Panc1 (cell line): ENCODE results near the gene GSTA5.

Experiments
- CTCF ChIP-seq: fragments of 450-650 bp; IDR thresholded peaks from 2 replicates; pipeline ENCODE4 v1.5.1; 2017; ENCODE audit warnings: mild to moderate bottlenecking
- POLR2AphosphoS5 ChIP-seq: IDR thresholded peaks from 2 replicates; pipeline ENCODE4 v1.6.1; 2012; ENCODE audit warnings: mild to moderate bottlenecking, low read depth, low read length, moderate library complexity
- REST ChIP-seq, 2 experiments: IDR thresholded peaks; 2 replicates each; pipeline ENCODE4 v1.6.1; 2011 to 2012; ENCODE audit warnings: low read depth in 2 of 2, control low read depth in 1 of 2, low read length in 1 of 2, mild to moderate bottlenecking in 1 of 2, moderate library complexity in 1 of 2; ENCODE audit not compliant: insufficient read depth in 1 of 2
- SIN3A ChIP-seq: IDR thresholded peaks from 2 replicates; pipeline ENCODE4 v1.6.1; 2012; ENCODE audit warnings: low read depth, mild to moderate bottlenecking, low read length, moderate library complexity, borderline replicate concordance; ENCODE audit not compliant: insufficient read depth
- TCF7L2 ChIP-seq: IDR thresholded peaks from 2 replicates; pipeline ENCODE4 v1.6.1; 2011; ENCODE audit warnings: mild to moderate bottlenecking, low read depth, low read length, inconsistent platforms

GRCh38 chr6:52788478-52788877 is 52.1 kb downstream of the GSTA5 start:
- no peak for TF ChIP-seq CTCF
- no peak for TF ChIP-seq TCF7L2
- TF ChIP-seq POLR2AphosphoS5, result no peak
- TF ChIP-seq REST (IDR thresholded peaks at IDR 0.05; ENCODE audit: insufficient read depth in 1 of 2, low read depth in 2 of 2, low read length in 1 of 2), result no peak
- TF ChIP-seq SIN3A, result no peak
